ENCODE data around the gene NCOA5.

GRCh38 chr20:46131396-46131795 is 41.6 kb upstream of the NCOA5 start:
- TF ChIP-seq, protein P1, sequence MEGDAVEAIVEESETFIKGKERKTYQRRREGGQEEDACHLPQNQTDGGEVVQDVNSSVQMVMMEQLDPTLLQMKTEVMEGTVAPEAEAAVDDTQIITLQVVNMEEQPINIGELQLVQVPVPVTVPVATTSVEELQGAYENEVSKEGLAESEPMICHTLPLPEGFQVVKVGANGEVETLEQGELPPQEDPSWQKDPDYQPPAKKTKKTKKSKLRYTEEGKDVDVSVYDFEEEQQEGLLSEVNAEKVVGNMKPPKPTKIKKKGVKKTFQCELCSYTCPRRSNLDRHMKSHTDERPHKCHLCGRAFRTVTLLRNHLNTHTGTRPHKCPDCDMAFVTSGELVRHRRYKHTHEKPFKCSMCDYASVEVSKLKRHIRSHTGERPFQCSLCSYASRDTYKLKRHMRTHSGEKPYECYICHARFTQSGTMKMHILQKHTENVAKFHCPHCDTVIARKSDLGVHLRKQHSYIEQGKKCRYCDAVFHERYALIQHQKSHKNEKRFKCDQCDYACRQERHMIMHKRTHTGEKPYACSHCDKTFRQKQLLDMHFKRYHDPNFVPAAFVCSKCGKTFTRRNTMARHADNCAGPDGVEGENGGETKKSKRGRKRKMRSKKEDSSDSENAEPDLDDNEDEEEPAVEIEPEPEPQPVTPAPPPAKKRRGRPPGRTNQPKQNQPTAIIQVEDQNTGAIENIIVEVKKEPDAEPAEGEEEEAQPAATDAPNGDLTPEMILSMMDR (IDR thresholded peaks at IDR 0.05) = no peak
- TF ChIP-seq EZH2 (IDR thresholded peaks at IDR 0.05) = no peak
